Fibroblast of pulmonary artery (primary cell): ENCODE data around the gene VWA8.

Experiments used
- DNase-seq: peaks from one replicate; pipeline ENCODE4 v3.0.0-alpha.2; 2010; ENCODE audit warnings: low read depth
- H3K4me3 ChIP-seq: replicated peaks from 2 replicates; pipeline ENCODE4 v1.5.1; 2011; ENCODE audit warnings: low read depth, mild to moderate bottlenecking, control low read depth, low read length, moderate library complexity
- CTCF ChIP-seq: IDR thresholded peaks from 2 replicates; pipeline ENCODE4 v1.5.1; 2011; ENCODE audit warnings: mild to moderate bottlenecking, control low read depth, low read length, inconsistent platforms; ENCODE audit errors: missing control alignments

VWA8 gene

GRCh38 chr13:41919741-41920487 lies 41.0 kb downstream of the VWA8 start:
- no peak for TF ChIP-seq CTCF
- no peak for DNase-seq
- no peak overlapping the region for H3K4me3 ChIP-seq

GRCh38 chr13:41919031-41919740 lies 41.7 kb downstream of the VWA8 start:
- no peak overlapping the region for H3K4me3 ChIP-seq
- no peak for TF ChIP-seq CTCF
- no peak for DNase-seq

GRCh38 chr13:41917641-41918040 lies 43.3 kb downstream of the VWA8 start:
- H3K4me3 ChIP-seq, result no peak overlapping the region
- no peak for TF ChIP-seq CTCF
- DNase-seq, result peak; percentile 66

GRCh38 chr13:41916173-41916954 lies 44.5 kb downstream of the VWA8 start:
- no peak for TF ChIP-seq CTCF
- peak; percentile 79 for DNase-seq
- H3K4me3 ChIP-seq, result no peak overlapping the region

- no peak for TF ChIP-seq CTCF
- no peak overlapping the region for H3K4me3 ChIP-seq
- DNase-seq, result no peak
Observed at GRCh38 chr13:41915081-41915480, 45.8 kb downstream of the VWA8 start.

GRCh38 chr13:41914552-41914951 lies 46.4 kb downstream of the VWA8 start:
- no peak for TF ChIP-seq CTCF
- no peak for DNase-seq
- H3K4me3 ChIP-seq, result no peak overlapping the region
